Fibroblast of gingiva (primary cell): ENCODE measurements around the gene PEAK1.
"Not testable (repeated sequence)": the region's sequence is repeated elsewhere in the genome, so short reads cannot be mapped to it uniquely, and the experiment has no call there.

Experiments used
- DNase-seq: peaks from one replicate; pipeline ENCODE4 v3.0.0-alpha.2; 2011; ENCODE audit warnings: low read depth

PEAK1 gene

DNA sequence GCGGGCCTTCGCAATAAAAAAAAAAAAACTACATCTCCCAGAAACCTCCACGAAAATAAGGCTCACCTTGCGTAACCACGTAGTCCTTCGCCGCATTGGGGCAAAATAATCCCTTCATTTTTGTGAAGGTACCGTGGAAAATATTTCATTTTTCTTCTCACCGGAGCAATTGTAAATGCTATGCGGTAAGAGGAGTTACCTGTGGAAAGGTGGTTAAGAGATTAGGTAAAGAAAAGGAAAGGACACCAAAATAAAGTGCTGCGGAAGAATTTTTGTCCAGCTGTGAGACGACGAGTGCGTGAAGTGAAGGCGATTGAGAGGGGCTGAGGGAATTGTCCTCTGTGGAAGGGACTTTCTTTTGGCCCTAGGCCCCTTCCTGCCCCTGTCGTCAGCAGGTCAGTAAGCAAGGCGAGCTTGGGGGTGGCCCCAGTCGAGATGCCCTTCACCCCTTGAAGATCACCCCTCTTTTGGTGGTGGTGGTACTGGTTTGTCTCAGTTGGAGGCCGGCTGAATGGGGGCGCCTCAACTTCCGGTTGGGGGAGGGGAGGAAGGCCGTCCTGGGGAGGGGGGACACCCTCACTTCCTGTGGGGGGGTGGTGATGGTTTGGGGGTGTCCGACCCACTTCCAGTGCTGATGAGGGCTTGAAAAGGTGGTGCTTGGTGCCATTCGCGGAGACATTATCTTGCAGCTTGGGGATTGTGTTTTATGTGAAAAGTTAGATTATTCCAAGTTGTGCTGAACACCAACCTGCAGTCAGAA lies 886 bp upstream of the PEAK1 start, which contains the start of gene HMG20A:
TSS of gene HMG20A (plus strand) at position 279 of the 760 bp plus-strand sequence. CDS start 37,520 bp downstream, outside the sequence.
- DNase-seq = peak; percentile 90

DNA sequence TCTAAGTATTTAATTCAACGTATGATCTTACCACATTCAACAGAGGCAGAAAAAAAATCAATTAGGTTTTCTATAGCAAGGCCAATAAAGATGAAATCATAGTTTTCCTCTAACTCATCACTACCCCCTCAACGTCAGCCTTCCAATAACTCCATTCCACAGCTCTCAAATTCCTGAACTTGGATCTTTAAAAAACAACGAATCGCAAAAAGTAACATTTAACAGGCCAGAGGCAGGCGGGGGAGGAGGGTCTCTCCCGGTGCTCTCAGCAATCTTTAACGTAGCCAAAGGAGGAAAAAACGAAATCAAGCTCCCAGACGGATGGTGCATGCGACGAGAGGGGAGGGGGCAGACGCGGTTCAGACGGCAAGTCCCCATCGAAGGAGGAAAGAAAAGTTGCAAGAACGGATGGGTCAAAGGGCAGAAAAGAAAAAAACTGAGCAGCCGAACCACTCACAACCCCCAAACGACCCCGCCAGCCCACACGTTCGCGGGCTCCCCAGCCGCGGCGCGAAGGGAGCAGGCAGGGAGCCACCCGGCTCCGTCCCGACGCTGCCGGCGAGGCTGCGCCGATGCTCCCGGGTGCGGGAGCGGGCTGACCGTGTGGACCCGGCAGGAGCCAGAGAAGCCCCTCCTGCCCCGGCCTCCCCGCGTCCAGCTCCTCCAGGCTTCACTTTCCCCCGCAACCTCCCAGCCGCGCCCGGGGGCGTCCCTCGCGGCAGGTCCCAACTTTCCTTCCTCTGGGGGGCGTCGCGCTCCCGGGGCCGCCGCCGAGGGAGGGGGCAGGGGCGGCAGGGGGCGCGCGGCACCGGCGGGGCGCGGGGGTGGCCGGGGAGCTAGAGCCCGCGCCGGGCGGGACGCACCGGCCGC lies 703 bp downstream of the PEAK1 start:
- DNase-seq = peak; percentile 24

DNA sequence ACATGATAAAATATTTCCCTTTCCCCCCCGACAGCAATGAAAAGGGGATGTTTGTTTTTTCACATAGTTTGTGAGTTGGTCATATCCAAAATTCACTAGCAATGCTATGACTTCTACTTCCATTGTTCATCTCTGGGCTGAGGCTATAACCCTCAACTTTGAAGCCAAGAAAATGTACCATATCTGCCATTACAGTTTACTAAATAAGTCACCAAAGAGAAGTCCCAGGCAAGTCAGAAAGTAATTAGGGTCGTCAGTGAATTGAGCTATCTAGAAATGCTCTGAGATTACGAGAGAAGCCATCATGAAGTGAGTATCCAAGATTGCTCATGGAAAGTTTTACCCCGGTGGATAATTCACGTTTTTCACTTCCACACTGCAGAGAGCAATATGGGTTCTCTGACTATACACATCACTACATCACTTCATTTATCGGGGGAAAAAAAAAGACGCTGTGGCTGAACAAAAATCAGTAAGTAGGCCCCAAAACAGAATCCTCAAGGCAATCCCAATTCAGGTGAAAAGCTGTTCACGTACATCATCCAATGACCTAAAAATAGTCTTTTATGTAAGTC lies 1.4 kb downstream of the PEAK1 start:
- peak; percentile 7 for DNase-seq

DNA sequence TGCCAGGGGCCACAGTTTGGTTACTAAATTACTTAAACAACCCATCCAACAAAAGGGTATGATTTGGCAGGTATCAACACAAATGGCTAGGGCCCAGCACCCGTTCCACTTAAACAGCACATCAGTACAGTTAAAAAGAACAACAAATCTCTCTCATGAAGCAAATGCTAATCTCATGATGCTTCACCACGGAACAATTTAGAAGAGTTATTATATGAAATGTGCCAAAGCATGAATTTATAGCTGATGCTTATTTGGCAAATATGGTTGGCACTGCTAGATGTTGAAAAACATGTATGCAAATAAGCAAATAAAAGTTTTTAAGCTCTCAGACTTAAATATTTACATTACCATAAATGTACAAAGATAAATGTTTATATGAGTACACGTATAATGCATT lies 2.3 kb downstream of the PEAK1 start:
- DNase-seq = peak; percentile 32

DNA sequence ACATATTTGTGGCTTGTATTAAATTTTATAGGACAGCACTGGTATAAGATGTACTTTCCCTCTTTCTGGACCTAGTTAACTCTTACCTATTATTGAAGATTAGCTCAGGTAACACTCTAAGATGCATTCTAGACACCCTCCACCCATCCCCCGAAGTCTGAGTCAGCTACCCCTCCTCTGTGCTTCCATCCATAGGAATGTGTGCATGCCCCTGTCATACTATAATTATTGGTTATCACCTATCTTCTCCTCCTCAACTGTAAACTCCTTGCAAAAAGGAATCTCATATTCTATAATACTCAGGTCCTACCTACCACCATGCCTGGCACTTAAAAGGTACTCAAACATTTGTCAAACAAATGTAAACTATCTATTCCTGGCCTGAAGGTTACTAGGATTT lies 3.0 kb downstream of the PEAK1 start:
- DNase-seq = no peak

DNA sequence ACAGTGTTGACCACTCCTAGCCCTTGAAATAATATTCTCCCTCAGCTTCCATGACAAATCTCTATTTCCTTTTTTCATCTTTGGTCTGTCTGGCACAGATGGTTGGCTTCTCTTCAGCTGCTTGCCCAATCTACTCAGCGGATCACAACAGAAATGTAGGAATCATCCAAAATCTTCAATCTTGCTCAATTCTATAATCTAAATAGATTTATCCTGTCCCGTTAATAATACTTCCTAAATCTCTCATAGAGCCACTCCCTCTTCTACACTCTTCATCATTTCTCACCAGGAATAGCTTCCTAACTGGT lies 3.8 kb downstream of the PEAK1 start:
- peak; percentile 84 for DNase-seq

DNA sequence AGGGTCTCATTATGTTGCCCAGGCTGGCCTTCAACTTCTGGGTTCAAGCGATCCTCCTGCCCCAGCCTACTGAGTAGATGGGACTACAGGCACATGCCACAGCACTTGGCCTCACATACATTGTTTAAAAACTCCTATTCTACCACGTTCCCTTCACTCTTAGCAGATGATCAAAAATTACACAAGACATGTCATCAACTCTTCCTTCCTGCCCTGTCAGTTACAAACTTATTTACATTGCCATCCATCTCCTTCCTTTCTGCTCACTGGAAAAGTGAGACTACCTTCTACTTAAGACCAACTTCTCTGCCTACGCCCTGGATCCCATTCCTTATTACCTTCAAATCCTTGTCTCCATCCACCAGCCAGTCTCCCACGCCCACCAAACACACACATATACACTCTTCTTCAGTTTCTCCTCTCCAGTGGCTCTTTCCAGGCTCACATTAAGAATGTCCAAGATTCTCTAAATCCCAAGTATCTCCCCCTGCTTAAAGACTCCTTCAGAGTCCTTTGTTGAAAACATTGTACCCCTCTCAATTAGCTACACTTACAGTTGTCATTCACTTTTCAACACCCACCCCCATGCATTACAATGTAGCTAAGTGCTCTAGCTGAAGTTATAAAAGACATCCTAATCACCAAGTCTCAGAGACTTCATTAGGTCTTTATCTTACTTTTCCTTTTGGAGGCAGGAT lies 4.3 kb downstream of the PEAK1 start:
- DNase-seq = no peak

DNA sequence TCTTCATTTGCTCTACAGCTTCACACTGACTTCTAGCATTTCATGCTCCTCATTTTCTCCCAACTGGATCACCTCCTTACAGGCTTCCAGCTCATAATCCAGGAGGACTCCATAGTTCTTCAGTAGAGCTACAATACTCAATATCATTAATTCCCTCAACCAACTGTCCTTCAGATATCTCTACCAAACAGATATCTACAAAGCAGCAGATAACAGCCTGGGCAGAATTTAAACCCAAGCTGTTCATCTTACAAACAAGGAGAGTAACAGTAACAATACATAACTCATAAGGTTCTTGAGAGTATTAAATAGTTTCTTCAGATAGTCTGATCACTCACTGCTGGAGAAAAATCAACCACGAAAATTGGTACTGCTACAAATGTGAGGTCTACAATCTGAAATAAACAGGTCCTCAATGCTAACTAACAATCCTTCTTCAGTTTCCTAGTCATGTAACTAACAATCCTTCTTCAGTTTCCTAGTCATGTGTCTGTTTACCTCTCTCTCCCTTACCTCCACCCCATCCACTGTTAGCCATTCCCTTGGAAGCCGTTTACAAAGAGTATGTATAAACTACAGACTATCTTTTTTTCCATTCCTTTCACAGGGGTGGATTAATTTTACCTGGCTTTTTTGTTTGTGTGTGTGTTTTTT lies 5.0 kb downstream of the PEAK1 start:
- DNase-seq = no peak

DNA sequence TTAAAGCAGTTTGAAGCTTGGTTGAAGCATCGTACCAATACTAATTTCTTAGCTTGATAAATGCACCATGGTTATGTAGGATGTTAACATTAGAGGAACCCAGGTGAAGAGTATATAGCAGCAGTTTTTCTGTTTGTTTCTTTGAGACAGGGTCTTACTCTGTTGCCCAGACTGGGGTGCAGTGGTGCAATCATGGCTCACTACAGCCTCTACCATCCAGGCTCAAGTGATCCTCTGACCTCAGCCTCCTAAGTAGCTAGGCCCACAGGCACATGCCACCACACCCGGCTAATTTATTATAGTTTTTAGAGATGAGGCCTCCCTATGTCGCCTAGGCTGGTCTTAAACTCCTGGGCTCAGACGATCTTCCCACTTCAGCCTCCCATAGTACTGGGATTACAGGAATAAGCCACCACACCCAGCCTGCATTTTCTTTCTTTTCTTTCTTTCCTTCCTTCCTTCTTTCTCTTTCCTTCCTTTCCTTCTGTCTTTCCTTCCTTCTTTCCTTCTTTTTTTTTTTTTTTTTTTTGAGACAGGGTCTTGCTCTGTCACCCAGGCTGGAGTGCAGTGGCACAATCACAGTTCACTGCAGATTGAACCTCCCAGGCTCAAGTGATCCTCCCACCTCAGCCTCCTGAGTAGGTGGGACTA lies 6.1 kb downstream of the PEAK1 start:
- DNase-seq = no peak

DNA sequence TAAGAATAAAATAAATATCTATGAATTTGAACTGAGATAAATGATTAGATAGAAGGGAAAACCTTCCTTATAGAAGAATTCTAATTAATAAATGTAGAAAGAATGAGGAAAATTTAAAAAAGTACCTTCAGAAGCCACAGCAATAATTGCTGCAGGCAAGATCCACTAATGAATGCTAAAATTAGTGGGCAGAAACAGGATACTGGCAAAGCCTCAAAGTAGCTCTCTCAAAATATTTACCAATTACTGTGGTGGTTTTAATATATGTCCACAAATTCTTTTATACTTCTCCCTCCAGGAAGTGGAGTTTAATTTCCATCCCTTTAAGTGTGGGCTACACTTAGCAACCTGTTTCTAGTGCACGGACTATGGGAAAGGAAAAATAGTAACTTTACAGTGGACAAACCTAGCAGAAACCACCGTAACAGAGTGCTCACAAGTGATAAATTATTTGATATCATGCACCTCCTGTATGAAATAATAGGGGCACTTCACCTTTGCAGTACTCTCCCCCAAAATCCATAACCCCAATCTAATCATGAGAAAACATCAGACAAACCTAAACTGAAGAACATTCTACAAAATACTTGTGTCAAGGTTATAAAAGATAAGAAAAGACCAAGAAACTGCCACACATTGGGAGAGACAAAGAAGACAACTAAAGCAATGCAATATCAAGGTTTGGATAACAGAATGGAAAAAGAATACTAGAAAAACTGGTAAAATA lies 6.8 kb downstream of the PEAK1 start:
- DNase-seq = no peak

DNA sequence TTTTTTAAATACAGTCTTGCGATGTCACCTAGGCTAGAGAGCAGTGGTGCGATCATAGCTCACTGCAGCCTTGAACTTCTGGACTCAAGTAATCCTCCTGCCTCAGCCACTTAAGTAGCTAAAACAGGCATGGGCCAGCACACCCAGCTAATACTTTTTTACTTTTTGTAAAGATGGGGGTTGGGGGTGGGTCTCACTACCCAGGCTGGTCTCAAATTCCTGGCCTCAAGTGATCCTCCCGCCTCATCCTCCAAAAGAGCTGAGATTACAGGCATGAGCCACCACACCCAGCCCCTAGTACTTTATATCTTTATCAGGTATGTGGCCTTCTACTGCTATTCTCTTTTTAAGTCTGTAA lies 8.3 kb downstream of the PEAK1 start:
- DNase-seq = no peak

DNA sequence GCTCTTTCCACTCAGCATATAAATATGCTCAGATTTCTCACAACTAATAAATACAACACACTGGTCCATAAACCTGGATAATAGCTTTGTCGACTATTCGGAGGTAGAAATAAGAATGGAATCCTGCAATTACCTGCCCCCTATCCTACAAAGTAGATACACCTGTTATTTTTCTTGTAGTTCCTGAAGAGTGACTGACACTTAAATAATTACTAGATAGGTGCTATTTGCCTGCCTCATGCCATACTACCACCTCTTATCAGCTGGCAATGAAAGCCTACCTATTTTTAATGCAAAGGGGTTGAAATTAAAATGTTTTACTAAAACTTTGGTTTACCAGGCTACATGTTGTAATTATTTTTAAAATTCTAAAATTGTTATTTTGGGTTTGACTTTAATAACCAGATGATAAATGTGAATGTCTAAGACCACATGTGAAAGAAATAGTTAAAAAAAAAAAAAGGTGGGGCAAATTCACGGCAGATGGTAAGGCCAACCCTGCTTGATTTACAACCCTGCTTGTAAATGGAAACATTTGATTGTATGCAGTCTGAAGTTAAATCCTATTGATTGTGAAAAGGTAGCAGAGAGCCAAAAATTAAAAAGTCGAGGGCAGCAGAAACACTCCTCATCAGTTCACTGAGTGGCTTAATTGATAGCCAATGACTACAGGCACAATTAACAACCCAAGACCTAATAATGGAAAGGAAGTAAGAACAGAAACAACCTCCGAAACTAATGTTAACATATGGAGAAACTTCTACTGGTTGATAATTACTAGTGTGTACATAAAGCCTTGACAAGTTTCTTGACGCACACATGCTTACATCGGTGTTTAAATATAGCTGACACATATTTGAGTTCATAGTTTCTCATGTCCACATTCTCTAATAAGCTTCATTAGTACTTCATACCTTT lies 8.9 kb downstream of the PEAK1 start:
- no peak for DNase-seq

DNA sequence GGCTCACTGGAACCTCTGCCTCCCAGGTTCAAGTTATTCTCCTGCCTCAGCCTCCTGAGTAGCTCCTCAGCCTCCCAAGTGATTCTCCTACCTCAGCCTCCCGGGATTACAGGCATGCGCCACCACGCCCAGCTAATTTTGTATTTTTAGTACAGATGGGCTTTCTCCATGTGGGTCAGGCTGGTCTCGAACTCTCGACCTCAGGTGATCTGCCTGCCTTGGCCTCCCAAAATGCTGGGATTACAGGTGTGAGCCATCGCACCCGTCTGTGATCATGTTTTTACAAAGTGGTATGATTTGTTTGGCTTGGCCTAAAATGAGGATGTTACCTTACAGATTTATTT lies 9.8 kb downstream of the PEAK1 start:
- DNase-seq = not testable (repeated sequence)

DNA sequence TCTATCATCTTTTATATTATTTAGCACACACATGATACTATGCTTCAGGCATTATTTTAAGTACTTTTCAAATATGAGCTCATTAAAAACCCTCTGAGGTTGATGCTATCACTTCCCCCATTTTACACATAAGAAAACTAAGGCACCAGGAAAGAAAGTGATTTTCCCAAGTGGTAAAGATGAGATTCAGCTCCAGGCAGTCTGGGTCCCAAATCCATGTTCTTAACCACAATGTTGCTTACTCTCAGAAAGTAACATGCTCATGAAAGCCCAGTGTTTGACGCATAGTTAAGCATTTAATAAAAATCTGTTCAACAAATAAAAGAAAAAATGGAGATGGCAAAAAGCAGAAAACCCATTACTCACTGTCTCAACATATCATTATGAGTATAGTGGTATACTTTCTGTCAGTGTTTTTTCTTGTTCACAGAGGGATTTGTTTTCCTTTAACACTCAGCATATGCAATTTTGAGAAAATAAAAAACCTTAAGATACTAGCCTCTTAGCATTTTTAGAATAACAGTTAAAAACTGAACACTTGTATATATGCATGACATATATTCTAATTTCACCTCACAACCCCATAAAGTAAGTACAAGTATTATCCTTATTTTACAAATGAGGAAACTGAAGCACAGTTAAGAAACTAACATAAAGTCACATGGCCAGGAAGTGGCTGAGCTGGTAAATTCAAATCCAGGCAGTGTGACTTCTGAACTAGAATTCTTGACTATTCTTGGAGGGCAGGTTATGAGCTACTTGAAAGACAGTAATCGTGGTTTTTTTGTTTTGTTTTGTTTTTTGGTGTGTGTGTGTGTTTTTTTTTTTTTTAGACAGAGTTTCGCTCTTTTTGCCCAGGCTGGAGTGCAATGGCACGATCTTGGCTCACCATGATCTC lies 10.4 kb downstream of the PEAK1 start:
- no peak for DNase-seq

DNA sequence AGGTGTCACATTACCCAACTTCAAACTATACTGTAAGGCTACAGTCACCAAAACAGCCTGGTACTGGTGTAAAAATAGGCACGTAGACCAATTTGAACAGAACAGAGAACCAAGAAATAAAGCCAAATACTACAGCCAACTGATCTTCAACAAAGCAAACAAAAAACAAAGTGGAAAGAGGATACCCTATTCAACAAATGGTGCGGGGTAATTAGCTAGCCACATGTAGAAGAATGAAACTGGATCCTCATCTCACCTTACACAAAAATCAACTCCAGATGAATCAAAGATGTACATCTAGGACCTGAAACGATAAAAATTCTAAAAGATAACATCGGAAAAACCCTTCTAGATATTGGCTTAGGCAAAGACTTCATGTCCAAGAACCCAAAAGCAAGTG lies 13.1 kb downstream of the PEAK1 start:
- DNase-seq = no peak

DNA sequence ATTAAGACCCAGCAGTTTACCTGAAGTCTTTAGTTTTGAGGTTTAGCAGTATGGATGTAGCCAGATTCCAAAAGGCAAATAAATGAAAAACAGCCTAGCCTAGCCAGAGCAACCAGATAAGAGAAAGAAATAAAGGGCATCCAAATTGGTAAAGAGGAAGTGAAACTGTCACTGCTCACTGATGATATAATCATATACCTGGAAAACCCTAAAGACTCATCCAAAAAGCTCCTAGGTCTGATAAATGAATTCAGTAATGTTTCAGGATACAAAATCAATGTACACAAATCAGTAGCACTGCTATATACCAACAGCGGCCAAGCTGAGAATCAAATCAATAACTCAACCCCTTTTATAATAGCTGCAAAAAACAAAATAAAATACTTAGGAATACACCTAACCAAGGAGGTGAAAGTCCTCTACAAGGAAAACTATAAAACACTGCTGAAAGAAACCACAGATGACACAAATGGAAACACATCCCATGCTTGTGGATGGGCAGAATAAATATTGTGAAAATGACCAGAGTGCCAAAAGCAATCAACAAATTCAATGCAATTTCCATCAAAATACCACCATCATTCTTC lies 13.6 kb downstream of the PEAK1 start:
- not testable (repeated sequence) for DNase-seq

DNA sequence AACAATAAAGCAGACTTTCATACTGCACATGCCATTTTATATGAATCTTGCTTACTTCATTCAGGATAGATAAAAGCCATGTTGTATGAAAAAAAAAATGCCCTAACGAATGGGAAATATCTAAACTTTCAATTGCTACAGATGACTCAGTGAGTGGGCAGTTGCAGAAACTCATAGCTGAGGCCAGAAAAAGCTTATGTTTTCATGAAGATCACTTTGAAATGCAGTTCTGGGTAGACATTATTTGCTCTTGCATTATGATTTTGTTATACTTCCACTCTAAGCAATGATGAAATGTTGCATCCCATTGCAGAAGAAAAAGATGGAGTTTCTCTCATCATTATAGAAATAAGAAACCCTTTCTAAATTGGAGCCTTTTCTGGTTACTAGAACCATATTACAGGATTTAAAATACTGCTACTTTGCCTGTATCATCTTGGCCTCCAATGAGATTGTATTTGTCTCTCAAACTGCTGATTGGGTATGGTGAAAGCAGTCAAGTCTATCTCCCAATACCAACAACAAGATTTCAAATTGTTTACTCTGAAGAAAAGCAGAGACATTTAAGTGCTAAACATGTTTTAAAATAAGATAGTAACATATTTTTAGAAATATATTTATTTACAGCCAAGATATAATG lies 17.0 kb downstream of the PEAK1 start:
- peak; percentile 84 for DNase-seq

DNA sequence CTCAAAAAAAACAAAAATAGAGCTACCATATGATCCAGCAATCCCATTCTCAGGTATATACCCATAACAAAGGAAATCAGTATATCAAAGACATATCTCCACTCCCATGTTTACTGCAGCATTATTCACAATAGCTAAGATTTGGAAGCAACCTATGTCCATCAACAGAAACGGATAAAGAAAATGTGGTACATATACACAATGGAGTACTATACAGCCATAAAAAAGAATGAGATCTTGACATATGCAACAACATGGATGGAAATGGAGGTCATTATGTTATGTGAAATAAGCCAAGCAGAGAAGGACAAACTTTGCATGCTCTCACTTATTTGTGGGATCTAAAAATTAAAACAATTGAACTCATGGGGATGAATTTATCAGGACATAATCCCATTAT lies 19.6 kb downstream of the PEAK1 start:
- no peak for DNase-seq
